Peyer's patch (tissue), 4 donors: ENCODE measurements around the gene PLAC1.

Source experiments
- POLR2A ChIP-seq, 2 donors: fragments of 450-650 bp; IDR thresholded peaks; one replicate each; pipeline ENCODE4 v1.5.1; 2017; ENCODE audit warnings: antibody characterized with exemption in 2 of 2, mild to moderate bottlenecking in 2 of 2, moderate library complexity in 2 of 2
- TF ChIP-seq, protein P1 (sequence below), 6 experiments: fragments of 450-650 bp in 4 of 6; fragments of 200-600 bp in 2 of 6; sonication (generic) in 1 of 6; IDR thresholded peaks; one replicate each; pipeline ENCODE4 v1.5.1; 2017 to 2019; ENCODE audit warnings: antibody characterized with exemption in 6 of 6, mild to moderate bottlenecking in 3 of 6, moderate library complexity in 1 of 6

DNA sequence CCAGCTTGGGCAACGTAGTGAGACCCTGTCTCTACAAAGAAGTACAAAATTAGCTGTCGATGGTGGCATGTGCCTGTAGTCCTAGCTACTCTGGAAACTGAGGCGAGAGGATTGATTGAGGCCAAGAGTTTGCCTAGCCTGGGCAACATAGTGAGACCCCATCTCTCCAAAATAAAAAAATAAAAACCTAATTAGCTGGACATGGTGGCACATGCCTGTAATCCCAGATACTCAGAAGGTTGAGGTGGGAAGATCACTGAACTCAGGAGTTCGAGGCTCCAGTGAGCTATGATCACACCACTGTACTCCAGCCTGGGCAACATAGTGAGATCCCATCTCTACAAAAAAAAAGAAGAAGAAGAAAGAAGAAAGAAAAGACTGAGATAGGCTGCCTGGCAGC lies 17.4 kb downstream of the PLAC1 start:
- TF ChIP-seq, protein P1, sequence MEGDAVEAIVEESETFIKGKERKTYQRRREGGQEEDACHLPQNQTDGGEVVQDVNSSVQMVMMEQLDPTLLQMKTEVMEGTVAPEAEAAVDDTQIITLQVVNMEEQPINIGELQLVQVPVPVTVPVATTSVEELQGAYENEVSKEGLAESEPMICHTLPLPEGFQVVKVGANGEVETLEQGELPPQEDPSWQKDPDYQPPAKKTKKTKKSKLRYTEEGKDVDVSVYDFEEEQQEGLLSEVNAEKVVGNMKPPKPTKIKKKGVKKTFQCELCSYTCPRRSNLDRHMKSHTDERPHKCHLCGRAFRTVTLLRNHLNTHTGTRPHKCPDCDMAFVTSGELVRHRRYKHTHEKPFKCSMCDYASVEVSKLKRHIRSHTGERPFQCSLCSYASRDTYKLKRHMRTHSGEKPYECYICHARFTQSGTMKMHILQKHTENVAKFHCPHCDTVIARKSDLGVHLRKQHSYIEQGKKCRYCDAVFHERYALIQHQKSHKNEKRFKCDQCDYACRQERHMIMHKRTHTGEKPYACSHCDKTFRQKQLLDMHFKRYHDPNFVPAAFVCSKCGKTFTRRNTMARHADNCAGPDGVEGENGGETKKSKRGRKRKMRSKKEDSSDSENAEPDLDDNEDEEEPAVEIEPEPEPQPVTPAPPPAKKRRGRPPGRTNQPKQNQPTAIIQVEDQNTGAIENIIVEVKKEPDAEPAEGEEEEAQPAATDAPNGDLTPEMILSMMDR (IDR thresholded peaks at IDR 0.05): no peak
- TF ChIP-seq POLR2A (IDR thresholded peaks at IDR 0.05): no peak
